PFSK-1 (cell line): ENCODE measurements around the gene CALCOCO2.

ENCODE experiments used
- POLR2AphosphoS5 ChIP-seq: IDR thresholded peaks from 2 replicates; pipeline ENCODE4 v1.6.1; 2012; ENCODE audit warnings: low read depth, mild to moderate bottlenecking, control low read depth, low read length, moderate library complexity
- REST ChIP-seq, 2 experiments: IDR thresholded peaks; 2 replicates each; pipeline versions ENCODE4 v1.6.1 to v1.8.0; 2011 to 2012; ENCODE audit warnings: low read depth in 2 of 2, low read length in 2 of 2, control low read depth in 1 of 2, inconsistent platforms in 1 of 2, mild to moderate bottlenecking in 1 of 2, moderate library complexity in 1 of 2; ENCODE audit not compliant: insufficient read depth in 1 of 2
- TAF1 ChIP-seq: IDR thresholded peaks from 2 replicates; pipeline ENCODE4 v1.6.1; 2012; ENCODE audit warnings: low read length, control low read depth, borderline replicate concordance; ENCODE audit not compliant: insufficient read depth

- TF ChIP-seq TAF1 (no peak), POLR2AphosphoS5 (no peak), REST (IDR thresholded peaks at IDR 0.05; ENCODE audit: insufficient read depth in 1 of 2, low read depth in 2 of 2, low read length in 2 of 2) (no peak)
Measured at GRCh38 chr17:48818361-48818841, 12.4 kb upstream of the CALCOCO2 start.
